Kidney epithelial cell (primary cell): Measurements from ENCODE around the gene GLB1L3. TPM values are rescaled to one million over a fixed set of nuclear protein-coding genes. Genes with fewer than 3 reads are reported as not detected.

Experiments used
- DNase-seq: peaks from one replicate; pipeline ENCODE4 v3.0.0-alpha.2; 2010; ENCODE audit warnings: low read depth
- H3K27me3 ChIP-seq: 2 replicates; pipeline ENCODE4 v1.6.0; 2011; ENCODE audit warnings: low read length; ENCODE audit not compliant: control insufficient read depth, insufficient read depth
- H3K36me3 ChIP-seq: 2 replicates; pipeline ENCODE4 v1.5.1; 2011; ENCODE audit warnings: low read length; ENCODE audit not compliant: control insufficient read depth, insufficient read depth
- H3K4me3 ChIP-seq: 2 replicates; pipeline ENCODE4 v1.5.1; 2011; ENCODE audit warnings: low read depth, mild to moderate bottlenecking, control low read depth, low read length
- total RNA-seq: library from RNA; depleted of rRNA; stranded (reverse); fragments of >200 nt; gene quantifications from 2 replicates; pipeline ENCODE4 v1.2.3, GENCODE V29; 2015
- TF ChIP-seq, protein P1 (sequence below): IDR thresholded peaks from 2 replicates; pipeline ENCODE4 v1.5.1; 2011; ENCODE audit warnings: mild to moderate bottlenecking, moderate library complexity, low read length, control low read depth, inconsistent platforms; ENCODE audit not compliant: insufficient read depth, poor library complexity, severe bottlenecking

The GLB1L3 gene
- total RNA-seq, 1 donor from 2014 or later, result 0.75 TPM

DNA sequence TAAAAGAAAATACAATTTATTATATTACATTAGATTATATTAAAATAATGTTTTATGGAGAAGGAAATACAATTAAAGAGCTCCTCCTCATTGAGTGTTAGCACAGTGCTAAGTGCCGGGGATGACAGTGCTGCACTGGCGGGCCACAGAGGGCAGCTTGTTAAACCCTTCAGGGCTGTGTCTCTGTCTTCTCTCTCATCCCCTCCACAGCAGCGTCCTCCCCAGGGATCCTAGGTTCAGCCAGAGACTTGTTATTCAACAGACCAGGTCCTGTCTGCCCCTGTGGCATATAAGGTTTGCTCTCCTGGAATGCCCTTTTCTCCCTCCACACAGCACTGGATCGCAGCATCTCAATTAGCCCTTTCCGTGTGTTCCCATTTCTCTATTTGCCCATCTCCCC is 37.2 kb upstream of the GLB1L3 start:
- no peak overlapping the region for H3K4me3 ChIP-seq
- peaks cover 2% of the 10 kb centered on the region for H3K36me3 ChIP-seq
- DNase-seq, result no peak
- H3K27me3 ChIP-seq, result no peaks in the 10 kb centered on the region
- TF ChIP-seq, protein P1, sequence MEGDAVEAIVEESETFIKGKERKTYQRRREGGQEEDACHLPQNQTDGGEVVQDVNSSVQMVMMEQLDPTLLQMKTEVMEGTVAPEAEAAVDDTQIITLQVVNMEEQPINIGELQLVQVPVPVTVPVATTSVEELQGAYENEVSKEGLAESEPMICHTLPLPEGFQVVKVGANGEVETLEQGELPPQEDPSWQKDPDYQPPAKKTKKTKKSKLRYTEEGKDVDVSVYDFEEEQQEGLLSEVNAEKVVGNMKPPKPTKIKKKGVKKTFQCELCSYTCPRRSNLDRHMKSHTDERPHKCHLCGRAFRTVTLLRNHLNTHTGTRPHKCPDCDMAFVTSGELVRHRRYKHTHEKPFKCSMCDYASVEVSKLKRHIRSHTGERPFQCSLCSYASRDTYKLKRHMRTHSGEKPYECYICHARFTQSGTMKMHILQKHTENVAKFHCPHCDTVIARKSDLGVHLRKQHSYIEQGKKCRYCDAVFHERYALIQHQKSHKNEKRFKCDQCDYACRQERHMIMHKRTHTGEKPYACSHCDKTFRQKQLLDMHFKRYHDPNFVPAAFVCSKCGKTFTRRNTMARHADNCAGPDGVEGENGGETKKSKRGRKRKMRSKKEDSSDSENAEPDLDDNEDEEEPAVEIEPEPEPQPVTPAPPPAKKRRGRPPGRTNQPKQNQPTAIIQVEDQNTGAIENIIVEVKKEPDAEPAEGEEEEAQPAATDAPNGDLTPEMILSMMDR, result no peak

DNA sequence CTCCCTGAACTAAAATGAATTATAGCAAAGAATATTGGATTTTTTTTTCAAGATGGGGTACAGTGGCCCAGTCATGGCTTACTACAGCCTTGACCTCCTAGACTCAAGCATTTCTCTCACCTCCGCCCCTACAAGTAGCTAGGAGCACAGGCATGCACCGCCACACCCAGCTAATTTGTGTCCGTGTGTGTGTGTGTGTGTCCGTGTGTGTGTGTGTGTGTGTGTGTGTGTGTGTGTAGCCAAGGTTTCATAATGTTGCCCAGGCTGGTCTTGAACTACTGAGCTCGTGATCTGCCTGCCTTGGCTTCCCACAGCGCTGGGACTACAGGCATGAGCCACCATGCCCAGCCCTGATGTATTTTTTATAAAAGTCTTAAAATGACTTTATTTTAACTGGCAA is 35.6 kb upstream of the GLB1L3 start:
- Histone ChIP-seq H3K27me3 (no peaks in the 10 kb centered on the region), H3K36me3 (peaks cover 2% of the 10 kb centered on the region), H3K4me3 (no peak overlapping the region)
- DNase-seq, result no peak
- TF ChIP-seq, protein P1, result no peak

DNA sequence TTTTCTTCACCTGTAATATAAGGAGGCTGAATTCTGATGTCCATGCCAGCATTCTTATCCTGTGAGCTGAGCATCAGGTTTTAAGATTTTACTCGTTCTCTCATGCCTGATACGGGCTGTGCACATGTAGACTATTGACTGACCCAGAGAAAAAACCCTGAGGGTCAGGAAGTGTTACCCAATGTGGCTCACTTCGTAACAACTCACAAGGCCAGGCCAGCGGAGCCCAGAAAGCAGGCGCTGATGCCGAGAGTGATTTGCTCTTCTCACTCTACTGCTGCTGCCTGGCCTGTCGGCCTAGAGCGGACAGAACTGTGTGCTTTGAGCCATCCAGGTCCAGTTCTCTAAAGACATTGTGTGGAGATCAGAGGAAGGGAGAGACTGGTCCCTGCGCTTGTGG is 33.8 kb upstream of the GLB1L3 start:
- TF ChIP-seq, protein P1, result no peak

DNA sequence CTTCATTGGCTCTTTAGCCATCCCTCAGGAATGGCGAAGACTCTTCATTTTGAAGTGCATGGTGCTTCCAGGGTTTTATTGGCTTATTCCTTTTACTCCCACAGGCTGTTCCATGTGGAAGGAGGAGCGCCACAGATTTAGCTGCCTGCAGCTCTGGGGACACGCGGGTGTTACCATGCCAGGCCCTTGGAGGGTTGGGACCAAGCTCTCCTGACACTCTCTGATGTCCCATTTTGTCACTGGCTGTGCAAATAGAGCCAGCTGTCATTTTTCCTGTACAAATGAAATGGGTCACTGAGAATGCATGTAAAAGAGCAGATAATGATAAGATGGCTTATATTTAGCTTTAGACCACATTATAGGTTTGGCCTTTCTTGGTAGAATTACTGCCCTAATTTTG is 32.3 kb upstream of the GLB1L3 start:
- Histone ChIP-seq H3K4me3 (no peak overlapping the region), H3K27me3 (no peaks in the 10 kb centered on the region), H3K36me3 (peaks cover 2% of the 10 kb centered on the region)
- TF ChIP-seq, protein P1, result no peak
- DNase-seq, result no peak

More for the DNA sequence above, 33.8 kb upstream of the GLB1L3 start:
- Histone ChIP-seq H3K27me3 (no peaks in the 10 kb centered on the region), H3K36me3 (peaks cover 2% of the 10 kb centered on the region), H3K4me3 (no peak overlapping the region)
- DNase-seq, result no peak

DNA sequence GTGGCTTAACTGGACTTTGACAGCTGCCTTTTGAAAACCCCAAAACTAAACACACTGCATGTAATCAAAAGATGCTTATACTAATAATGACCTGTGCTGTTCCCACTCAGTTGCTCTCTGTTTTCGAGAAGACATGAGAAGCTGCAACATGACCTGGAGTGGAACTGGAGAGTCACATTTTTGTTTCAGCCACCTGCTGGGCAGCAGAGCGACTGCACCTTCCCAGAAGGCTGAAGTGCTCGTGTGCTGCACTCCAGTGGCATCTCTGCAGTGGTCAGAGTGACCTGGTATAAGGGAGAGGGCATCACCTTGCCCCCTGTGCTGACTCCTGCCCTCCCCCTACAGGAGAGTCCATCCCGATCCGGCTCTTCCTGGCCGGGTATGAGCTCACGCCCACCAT is 31.6 kb upstream of the GLB1L3 start:
- Histone ChIP-seq H3K27me3 (no peaks in the 10 kb centered on the region), H3K4me3 (no peak overlapping the region), H3K36me3 (peaks cover 2% of the 10 kb centered on the region)
- DNase-seq, result no peak
- TF ChIP-seq, protein P1, result peak; percentile 62

DNA sequence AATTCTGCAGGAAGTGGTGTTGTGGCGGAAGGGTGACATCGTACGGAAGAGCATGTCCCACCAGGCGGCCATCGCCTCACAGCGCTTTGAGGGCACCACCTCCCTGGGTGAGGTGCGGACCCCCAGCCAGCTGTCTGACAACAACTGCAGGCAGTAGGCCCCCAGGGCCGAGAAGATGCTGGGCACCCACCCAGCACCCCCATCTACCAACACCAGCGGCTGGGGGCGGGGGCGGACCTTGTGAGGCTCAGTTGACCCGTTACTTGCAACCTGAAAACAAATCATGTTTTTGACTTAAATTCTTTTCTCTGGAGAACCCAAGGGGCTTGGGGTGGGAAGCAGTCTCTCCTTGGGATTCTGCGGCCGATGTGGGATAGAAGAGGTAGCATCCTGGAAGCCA is 30.7 kb upstream of the GLB1L3 start:
- no peak for DNase-seq
- TF ChIP-seq, protein P1, result no peak
- Histone ChIP-seq H3K36me3 (peaks cover 2% of the 10 kb centered on the region), H3K27me3 (no peaks in the 10 kb centered on the region), H3K4me3 (no peak overlapping the region)
